ENCODE measurements around the gene USP6NL. TPM values are rescaled to one million over a fixed set of nuclear protein-coding genes. Genes with fewer than 3 reads are reported as not detected.

The USP6NL gene
- total RNA-seq, 1 experiment from 2014 or later, result 13.0 TPM

DNA sequence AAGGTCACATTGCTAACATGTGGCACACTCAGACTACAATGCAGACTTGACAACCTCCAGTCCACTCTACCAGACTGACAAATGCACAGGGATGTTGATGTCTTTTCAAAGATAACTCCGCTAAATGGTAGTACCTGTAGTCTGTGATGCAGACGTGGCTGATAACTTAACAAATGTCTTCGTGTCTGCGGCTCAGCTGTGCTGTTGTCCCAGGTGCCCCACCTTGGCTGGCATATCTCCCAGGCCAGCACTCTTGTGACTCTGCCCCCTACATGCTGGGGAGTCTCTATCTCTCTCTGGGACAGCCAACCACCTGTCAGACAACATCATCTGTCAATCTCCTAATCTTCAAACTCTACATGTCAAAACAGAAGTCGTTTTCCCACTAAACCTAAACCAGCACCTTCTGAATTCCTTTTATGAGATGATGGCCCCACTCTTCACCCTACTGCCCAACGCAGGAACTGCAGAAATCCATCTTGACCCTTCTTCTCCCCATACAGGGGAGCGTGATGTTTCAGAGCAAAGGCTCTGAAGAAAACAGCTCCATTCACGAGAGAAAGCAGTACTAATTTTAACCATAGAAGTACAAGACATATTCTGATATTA, 156.4 kb downstream of the USP6NL start:
- H3K9ac ChIP-seq (ENCODE audit: low read length), result no peak overlapping the region
- DNase-seq (no peak), ATAC-seq (no peak)
- intact Hi-C loops (cut with micrococcal nuclease), result no loop called here
- no peaks in the 10 kb centered on the region for H4K20me1 ChIP-seq (ENCODE audit: low read length)
- CTCF ChIA-PET, result interaction anchor here (0.7 kb wide), 1 partner anchor 97 kb away, joined by 4 read pairs; no protein-coding TSS in a partner anchor
- H3K27me3 ChIP-seq (ENCODE audit: low read length), result no peaks in the 10 kb centered on the region
- H3F3A ChIP-seq (ENCODE audit: low read length, unreplicated experiment), result no peaks in the 10 kb centered on the region
- 0 out of 2 replicates have a peak, but pooled peaks have one; percentile 26 for TF ChIP-seq CTCF (conservative IDR thresholded peaks at IDR 0.05; ENCODE audit: low read depth, low read length)
- TF ChIP-seq EZH2phosphoT487 (IDR thresholded peaks at IDR 0.05; ENCODE audit: borderline replicate concordance, low read length), result no peak
- no peak for TF ChIP-seq EZH2 (IDR thresholded peaks at IDR 0.05; ENCODE audit: low read length, unreplicated experiment)
- no peak overlapping the region for H3K27ac ChIP-seq (ENCODE audit: low read length)
- no peak overlapping the region for H3K4me2 ChIP-seq (ENCODE audit: low read length)
- no peak overlapping the region for H3K4me3 ChIP-seq (ENCODE audit: low read length)
- no peaks in the 10 kb centered on the region for H3K36me3 ChIP-seq (ENCODE audit: low read depth, low read length)
- H3K9me2 ChIP-seq (replicated peaks; ENCODE audit: low read length), result no peaks in the 10 kb centered on the region
- BruUV-seq (replicated peaks), result no TSS peak
- H2AFZ ChIP-seq (ENCODE audit: low read length), result no peak overlapping the region
- H3K4me1 ChIP-seq (ENCODE audit: insufficient read depth, low read length), result no peaks in the 10 kb centered on the region
- H3K79me2 ChIP-seq (ENCODE audit: low read length), result no peaks in the 10 kb centered on the region
- no peaks in the 10 kb centered on the region for H3K9me3 ChIP-seq (ENCODE audit: low read length)
- POLR2A ChIA-PET (ENCODE audit: unreplicated experiment), result no interaction called here

GRCh38 chr10:11454160-11454559, 157.3 kb downstream of the USP6NL start:
- no peak for TF ChIP-seq EZH2phosphoT487 (IDR thresholded peaks at IDR 0.05; ENCODE audit: borderline replicate concordance, low read length)
- TF ChIP-seq CTCF (conservative IDR thresholded peaks at IDR 0.05; ENCODE audit: low read depth, low read length), result no peak
- no peak for TF ChIP-seq EZH2 (IDR thresholded peaks at IDR 0.05; ENCODE audit: low read length, unreplicated experiment)
- CTCF ChIA-PET, result no interaction called here
- no peaks in the 10 kb centered on the region for H3F3A ChIP-seq (ENCODE audit: low read length, unreplicated experiment)
- H3K27me3 ChIP-seq (ENCODE audit: low read length), result no peaks in the 10 kb centered on the region
- no peaks in the 10 kb centered on the region for H3K9me2 ChIP-seq (replicated peaks; ENCODE audit: low read length)
- no peaks in the 10 kb centered on the region for H4K20me1 ChIP-seq (ENCODE audit: low read length)
- DNase-seq (no peak), ATAC-seq (no peak)
- H3K4me1 ChIP-seq (ENCODE audit: insufficient read depth, low read length), result no peaks in the 10 kb centered on the region
- H3K9ac ChIP-seq (ENCODE audit: low read length), result no peak overlapping the region
- H3K9me3 ChIP-seq (ENCODE audit: low read length), result no peaks in the 10 kb centered on the region
- no peaks in the 10 kb centered on the region for H3K79me2 ChIP-seq (ENCODE audit: low read length)
- H3K36me3 ChIP-seq (ENCODE audit: low read depth, low read length), result no peaks in the 10 kb centered on the region
- H3K4me2 ChIP-seq (ENCODE audit: low read length), result no peak overlapping the region
- POLR2A ChIA-PET (ENCODE audit: unreplicated experiment), result no interaction called here
- intact Hi-C loops (cut with micrococcal nuclease), result no loop called here
- no TSS peak for BruUV-seq (replicated peaks)
- no peak overlapping the region for H2AFZ ChIP-seq (ENCODE audit: low read length)
- no peak overlapping the region for H3K27ac ChIP-seq (ENCODE audit: low read length)
- no peak overlapping the region for H3K4me3 ChIP-seq (ENCODE audit: low read length)

- BruUV-seq (replicated peaks), result no TSS peak
- Histone ChIP-seq H3K4me3 (ENCODE audit: low read length) (no peak overlapping the region), H2AFZ (ENCODE audit: low read length) (no peak overlapping the region), H3K27ac (ENCODE audit: low read length) (no peak overlapping the region), H3K36me3 (ENCODE audit: low read depth, low read length) (no peaks in the 10 kb centered on the region), H3K9me3 (ENCODE audit: low read length) (no peaks in the 10 kb centered on the region), H4K20me1 (ENCODE audit: low read length) (no peaks in the 10 kb centered on the region), H3F3A (ENCODE audit: low read length, unreplicated experiment) (no peaks in the 10 kb centered on the region), H3K4me2 (ENCODE audit: low read length) (no peak overlapping the region), H3K9me2 (replicated peaks; ENCODE audit: low read length) (no peaks in the 10 kb centered on the region), H3K27me3 (ENCODE audit: low read length) (peaks cover 16% of the 10 kb centered on the region; the same call in 1 of the 2 replicates), H3K9ac (ENCODE audit: low read length) (no peak overlapping the region), H3K79me2 (ENCODE audit: low read length) (no peaks in the 10 kb centered on the region), H3K4me1 (ENCODE audit: insufficient read depth, low read length) (no peaks in the 10 kb centered on the region)
- intact Hi-C loops (cut with micrococcal nuclease), result no loop called here
- ChIA-PET CTCF (no interaction called here), POLR2A (ENCODE audit: unreplicated experiment) (no interaction called here)
- ATAC-seq, result no peak
- TF ChIP-seq CTCF (conservative IDR thresholded peaks at IDR 0.05; ENCODE audit: low read depth, low read length) (no peak), EZH2 (IDR thresholded peaks at IDR 0.05; ENCODE audit: low read length, unreplicated experiment) (no peak), EZH2phosphoT487 (IDR thresholded peaks at IDR 0.05; ENCODE audit: borderline replicate concordance, low read length) (no peak)
- DNase-seq, result no peak
Measured at GRCh38 chr10:11451640-11452260, 159.7 kb downstream of the USP6NL start.

Measured in PC-3 (cell line).